GM13976 (cell line): ENCODE measurements around the gene TEAD3.
"Not testable (repeated sequence)": the region's sequence is repeated elsewhere in the genome, so short reads cannot be mapped to it uniquely, and the experiment has no call there.

ENCODE experiments used
- DNase-seq: peaks from one replicate; pipeline ENCODE4 v3.0.0; 2012; ENCODE audit warnings: low spot score
- in situ Hi-C: fragments of 300-500 bp; cut with MboI; formaldehyde crosslinking; loops from one replicate; pipeline ENCODE4 v1.12.0; 2022; ENCODE audit warnings: low sequenced_read_pairs, mixed read lengths, inconsistent platforms; ENCODE audit not compliant: unreplicated experiment
- TF ChIP-seq, protein P1 (sequence below): IDR thresholded peaks from 2 replicates; pipeline ENCODE4 v1.5.1; 2012; ENCODE audit warnings: borderline replicate concordance, mild to moderate bottlenecking; ENCODE audit not compliant: insufficient read depth; ENCODE audit errors: extremely low read depth, missing control alignments, control extremely low read depth

Gene TEAD3

DNA sequence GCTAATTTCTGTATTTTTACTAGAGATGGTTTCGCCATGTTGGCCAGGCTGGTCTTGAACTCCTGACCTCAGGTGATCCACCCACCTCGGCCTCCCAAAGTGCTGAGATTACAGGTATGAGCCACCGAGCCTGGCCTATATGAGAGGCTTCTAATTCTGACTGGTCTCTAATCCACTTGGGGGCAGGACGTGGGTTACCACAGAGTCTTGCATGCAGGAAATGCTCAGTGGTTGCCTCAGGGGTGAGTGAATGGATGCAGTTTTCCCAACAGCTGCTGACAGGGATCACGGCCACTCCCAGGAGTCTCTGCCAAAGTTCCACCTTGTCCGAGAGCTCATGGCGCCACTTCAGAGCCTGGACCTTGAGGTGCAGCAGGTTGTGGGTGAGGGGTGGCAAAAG lies 51.2 kb downstream of the TEAD3 start:
- TF ChIP-seq, protein P1, sequence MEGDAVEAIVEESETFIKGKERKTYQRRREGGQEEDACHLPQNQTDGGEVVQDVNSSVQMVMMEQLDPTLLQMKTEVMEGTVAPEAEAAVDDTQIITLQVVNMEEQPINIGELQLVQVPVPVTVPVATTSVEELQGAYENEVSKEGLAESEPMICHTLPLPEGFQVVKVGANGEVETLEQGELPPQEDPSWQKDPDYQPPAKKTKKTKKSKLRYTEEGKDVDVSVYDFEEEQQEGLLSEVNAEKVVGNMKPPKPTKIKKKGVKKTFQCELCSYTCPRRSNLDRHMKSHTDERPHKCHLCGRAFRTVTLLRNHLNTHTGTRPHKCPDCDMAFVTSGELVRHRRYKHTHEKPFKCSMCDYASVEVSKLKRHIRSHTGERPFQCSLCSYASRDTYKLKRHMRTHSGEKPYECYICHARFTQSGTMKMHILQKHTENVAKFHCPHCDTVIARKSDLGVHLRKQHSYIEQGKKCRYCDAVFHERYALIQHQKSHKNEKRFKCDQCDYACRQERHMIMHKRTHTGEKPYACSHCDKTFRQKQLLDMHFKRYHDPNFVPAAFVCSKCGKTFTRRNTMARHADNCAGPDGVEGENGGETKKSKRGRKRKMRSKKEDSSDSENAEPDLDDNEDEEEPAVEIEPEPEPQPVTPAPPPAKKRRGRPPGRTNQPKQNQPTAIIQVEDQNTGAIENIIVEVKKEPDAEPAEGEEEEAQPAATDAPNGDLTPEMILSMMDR = no peak
- no peak for DNase-seq
- in situ Hi-C loops = no loop called here

DNA sequence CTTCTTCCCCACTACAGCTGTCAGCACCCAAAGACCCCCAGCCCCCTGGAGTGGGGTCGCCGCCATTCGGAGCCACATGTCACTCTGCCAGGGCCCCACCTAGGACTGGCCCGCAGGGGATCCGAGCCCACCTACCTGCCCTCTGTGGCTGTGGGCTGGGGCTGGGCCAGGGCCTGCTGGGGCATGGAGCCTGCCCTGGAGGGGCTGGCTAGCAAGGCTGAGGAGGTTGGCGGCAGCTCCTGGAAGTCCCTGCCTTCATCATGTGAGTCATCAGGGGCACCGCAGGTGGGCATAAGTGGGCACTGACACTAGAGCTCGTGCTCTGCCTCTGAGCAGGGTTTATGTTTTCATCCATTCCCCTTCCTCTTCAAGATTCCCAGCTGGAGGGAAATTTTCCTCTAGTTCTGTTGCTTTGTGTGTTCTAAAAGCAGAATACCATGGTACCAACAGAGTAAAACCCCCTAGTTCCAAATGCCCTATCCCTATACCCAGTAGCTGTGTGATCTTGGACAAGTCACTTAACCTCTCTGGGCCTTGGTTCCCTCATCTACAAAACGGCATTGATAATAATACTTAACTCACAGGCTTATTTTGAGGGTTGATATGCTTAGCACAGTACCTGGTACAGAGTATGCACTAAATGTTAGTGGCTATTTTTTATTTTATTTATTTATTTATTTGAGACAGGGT lies 53.4 kb downstream of the TEAD3 start:
- in situ Hi-C loops = no loop called here
- TF ChIP-seq, protein P1 = no peak
- no peak for DNase-seq

DNA sequence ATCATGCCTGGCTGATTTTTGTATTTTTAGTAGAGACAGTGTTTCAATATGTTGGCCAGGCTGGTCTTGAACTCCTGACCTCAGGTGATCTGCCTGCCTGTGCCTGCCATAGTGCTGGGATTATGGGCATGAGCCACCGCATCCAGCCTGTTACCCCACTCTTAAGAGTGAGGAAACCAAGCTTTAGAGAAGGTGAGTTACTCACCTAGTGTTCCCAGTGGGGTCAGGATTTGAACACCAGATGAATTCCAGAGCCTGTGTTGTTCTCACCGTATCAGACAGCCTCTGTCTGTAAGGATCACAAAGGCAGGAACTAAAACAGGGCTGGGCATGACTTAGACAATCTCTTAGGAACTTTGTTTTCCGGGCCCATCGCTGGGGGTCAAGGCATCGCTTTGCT lies 54.2 kb downstream of the TEAD3 start:
- DNase-seq = no peak
- in situ Hi-C loops = no loop called here
- TF ChIP-seq, protein P1 = no peak

DNA sequence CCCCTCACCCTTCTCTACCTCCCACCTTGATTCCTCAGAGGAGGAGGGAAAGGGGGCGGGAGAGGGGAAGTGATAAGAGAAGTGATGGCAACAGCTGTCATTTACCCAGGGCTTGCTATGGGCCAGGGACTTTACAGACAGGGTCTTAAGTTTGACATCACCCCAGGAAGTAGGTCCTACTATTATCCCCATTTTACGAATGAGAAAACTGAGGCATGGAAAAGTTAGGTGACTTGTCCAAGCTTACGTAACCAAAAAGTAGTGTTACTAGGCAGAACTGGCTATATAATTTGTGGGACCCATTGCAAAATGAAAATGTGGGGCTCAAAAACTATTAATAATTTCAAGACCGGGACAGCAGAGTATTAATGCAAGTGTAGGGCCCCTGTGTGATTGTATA lies 55.2 kb downstream of the TEAD3 start:
- DNase-seq = no peak
- in situ Hi-C loops = no loop called here
- TF ChIP-seq, protein P1 = no peak

DNA sequence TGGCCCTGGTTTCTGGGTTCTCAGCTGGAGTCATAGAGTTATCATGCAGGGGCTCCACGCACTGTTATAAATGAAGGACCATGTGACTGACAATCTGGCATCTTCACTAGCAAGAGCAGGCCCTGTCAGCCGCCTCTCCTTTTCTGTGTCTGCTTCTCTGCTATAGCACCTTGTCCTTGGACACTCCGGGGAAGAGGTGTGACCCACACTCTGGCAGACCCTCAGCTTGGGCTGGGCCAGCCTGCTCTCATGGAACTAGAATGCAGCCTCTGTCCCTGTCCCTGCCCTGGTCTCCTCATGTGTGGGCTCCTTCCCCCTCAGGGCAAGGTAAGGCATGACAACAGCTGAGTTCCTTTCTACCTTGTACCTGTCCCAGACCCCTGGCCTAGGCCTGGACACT lies 55.7 kb downstream of the TEAD3 start:
- in situ Hi-C loops = no loop called here
- no peak for DNase-seq
- TF ChIP-seq, protein P1 = no peak

DNA sequence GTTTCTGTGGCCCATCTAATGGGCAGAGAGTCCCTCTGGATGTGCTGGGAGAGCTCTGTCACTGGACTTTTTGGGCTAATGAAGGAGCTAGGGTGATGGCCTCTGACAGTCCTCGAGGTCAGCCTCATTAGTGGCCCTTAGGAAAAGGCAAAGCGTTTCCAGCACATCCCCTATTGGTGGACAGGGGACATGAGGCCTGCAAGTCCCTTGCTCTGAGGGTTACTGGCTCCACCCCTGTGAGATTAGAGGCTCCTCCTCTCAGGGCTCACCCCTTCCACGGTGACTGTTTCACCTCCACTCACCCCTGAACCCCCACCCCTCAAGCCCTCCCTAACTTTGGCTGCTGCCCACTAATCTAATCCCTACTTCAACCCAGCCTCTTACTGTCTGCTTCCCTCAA lies 57.6 kb downstream of the TEAD3 start:
- TF ChIP-seq, protein P1 = no peak
- no peak for DNase-seq
- in situ Hi-C loops = no loop called here

DNA sequence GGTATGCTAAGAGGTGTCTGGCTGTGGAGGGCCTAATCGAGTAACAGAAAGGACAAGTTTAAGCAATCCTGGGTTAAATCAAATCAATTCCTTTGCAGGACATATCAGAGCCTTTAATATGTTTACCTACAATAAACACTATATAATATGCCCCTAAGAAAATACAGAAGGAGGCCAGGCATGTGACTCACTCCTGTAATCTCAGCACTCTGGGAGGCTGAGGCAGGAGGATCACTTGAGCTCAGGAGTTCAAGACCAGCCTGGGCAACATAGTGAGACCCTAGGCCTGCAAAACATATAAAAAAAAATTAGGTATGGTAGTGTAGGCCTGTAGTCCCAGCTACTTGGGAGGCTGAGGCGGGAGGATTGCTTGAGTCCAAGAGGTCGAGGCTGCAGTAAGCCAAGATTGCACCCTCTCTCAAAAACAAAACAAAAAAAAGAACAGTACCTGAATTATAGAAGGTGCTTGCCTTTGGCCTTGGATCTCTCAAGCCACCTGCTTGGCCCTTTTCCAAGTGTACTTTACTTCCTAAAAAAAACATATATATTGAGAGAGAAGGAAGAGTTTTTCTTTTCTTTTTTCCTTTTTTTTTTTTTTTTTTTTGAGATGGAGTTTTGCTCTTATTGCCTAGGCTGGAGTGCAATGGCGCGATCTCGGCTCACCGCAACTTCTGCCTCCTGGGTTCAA lies 58.4 kb downstream of the TEAD3 start:
- DNase-seq, in situ Hi-C loops: not testable (repeated sequence)
